Esophagus muscularis mucosa (tissue), 4 donors: ENCODE results near the gene SUPT3H. TPM values are rescaled to one million over a fixed set of nuclear protein-coding genes. Genes with fewer than 3 reads are reported as not detected.

Experiments
- DNase-seq: peaks from one replicate; pipeline ENCODE4 v3.0.0-alpha.2; 2017; ENCODE audit errors: extremely low spot score
- H3K27ac ChIP-seq, 4 donors: fragments of 200-600 bp; sonication (generic); replicated peaks in 1 of 4; 1 replicate in 3 of 4; 2 replicates in 1 of 4; pipeline ENCODE4 v1.5.1; 2016 to 2019; ENCODE audit warnings: mild to moderate bottlenecking in 1 of 4
- H3K27me3 ChIP-seq, 4 donors: fragments of 200-600 bp; sonication (generic); one replicate each; pipeline versions ENCODE4 v1.5.1 to v1.6.0; 2016 to 2019
- H3K36me3 ChIP-seq, 4 donors: fragments of 200-600 bp; sonication (generic); one replicate each; pipeline ENCODE4 v1.5.1; 2016 to 2019
- H3K4me1 ChIP-seq, 4 donors: fragments of 200-600 bp; sonication (generic); one replicate each; pipeline ENCODE4 v1.5.1; 2016 to 2019
- H3K4me3 ChIP-seq, 4 donors: fragments of 200-600 bp; sonication (generic); 1 replicate in 2 of 4; 2 replicates in 2 of 4; pipeline ENCODE4 v1.5.1; 2016 to 2019; ENCODE audit warnings: mild to moderate bottlenecking in 4 of 4, moderate library complexity in 1 of 4
- H3K9me3 ChIP-seq, 4 donors: fragments of 200-600 bp; sonication (generic); 1 replicate in 3 of 4; 2 replicates in 1 of 4; pipeline ENCODE4 v1.5.1; 2016 to 2019
- EP300 ChIP-seq: sonication (generic); formaldehyde crosslinking; IDR thresholded peaks from one replicate; pipeline ENCODE4 v1.6.1; 2017; ENCODE audit warnings: antibody characterized with exemption
- POLR2A ChIP-seq: fragments of 450-650 bp; IDR thresholded peaks from one replicate; pipeline ENCODE4 v1.6.1; 2017; ENCODE audit warnings: antibody characterized with exemption, moderate library complexity, mild to moderate bottlenecking, low read depth
- POLR2AphosphoS5 ChIP-seq, 2 donors: sonication (generic); formaldehyde crosslinking; IDR thresholded peaks; one replicate each; pipeline ENCODE4 v1.6.1; 2017; ENCODE audit warnings: antibody characterized with exemption in 2 of 2
- WGBS: methylation state at CpG from one replicate; pipeline ENCODE4 v1.1.5; 2018; 5-methylcytosine and 5-hydroxymethylcytosine counted together
- intact Hi-C: fragments of 100-400 bp; cut with DNase I; formaldehyde crosslinking; loops from one replicate; pipeline ENCODE4 v1.15.1; 2023
- total RNA-seq, 4 donors: library from RNA; depleted of rRNA; stranded (reverse); fragments of >200 nt; gene quantifications; one replicate each; pipeline versions ENCODE4 v1.1.0 to v1.2.1, GENCODE V29; 2016
- TF ChIP-seq, protein P1 (sequence below), 3 experiments: fragments of 200-600 bp in 2 of 3; fragments of 450-650 bp in 1 of 3; sonication (generic) in 2 of 3; IDR thresholded peaks; one replicate each; pipeline ENCODE4 v1.5.1; 2017 to 2019; ENCODE audit warnings: antibody characterized with exemption in 3 of 3, mild to moderate bottlenecking in 2 of 3, moderate library complexity in 1 of 3

SUPT3H gene
- total RNA-seq, 4 donors from 2014 or later, result 5.1 to 13.3 (median 9.9) TPM

DNA sequence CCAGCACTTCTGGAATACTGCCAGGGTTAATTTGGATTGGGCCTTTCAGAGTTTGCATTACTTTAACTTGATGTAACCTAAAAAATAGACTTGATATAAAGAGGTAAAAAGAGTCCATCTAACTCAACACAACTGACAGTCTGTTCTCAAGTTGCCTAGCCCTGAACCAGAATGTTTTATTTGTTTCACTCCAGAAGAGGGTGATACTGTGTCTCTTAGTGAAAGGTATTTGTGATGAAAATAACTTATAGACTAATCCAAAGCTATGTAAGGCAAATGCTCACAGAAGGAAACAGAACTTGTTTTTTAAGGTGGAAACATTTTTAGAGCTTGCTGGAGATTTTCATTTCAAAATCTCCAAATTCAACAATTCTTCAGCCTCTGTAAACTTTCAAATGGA is 518.7 kb downstream of the SUPT3H start:
- no peak overlapping the region for H3K4me3 ChIP-seq
- no peaks in the 10 kb centered on the region for H3K36me3 ChIP-seq
- H3K27ac ChIP-seq, result no peak overlapping the region
- intact Hi-C loops, result no loop called here
- H3K27me3 ChIP-seq, result no peaks in the 10 kb centered on the region
- H3K9me3 ChIP-seq, result no peaks in the 10 kb centered on the region
- H3K4me1 ChIP-seq, result peaks cover 10 to 24% (median 21%) of the 10 kb centered on the region in 4 donors
- no peak for DNase-seq
- no peak for TF ChIP-seq POLR2A
- TF ChIP-seq POLR2AphosphoS5 (IDR thresholded peaks at IDR 0.05), result no peak
- TF ChIP-seq EP300, result no peak
- TF ChIP-seq, protein P1, sequence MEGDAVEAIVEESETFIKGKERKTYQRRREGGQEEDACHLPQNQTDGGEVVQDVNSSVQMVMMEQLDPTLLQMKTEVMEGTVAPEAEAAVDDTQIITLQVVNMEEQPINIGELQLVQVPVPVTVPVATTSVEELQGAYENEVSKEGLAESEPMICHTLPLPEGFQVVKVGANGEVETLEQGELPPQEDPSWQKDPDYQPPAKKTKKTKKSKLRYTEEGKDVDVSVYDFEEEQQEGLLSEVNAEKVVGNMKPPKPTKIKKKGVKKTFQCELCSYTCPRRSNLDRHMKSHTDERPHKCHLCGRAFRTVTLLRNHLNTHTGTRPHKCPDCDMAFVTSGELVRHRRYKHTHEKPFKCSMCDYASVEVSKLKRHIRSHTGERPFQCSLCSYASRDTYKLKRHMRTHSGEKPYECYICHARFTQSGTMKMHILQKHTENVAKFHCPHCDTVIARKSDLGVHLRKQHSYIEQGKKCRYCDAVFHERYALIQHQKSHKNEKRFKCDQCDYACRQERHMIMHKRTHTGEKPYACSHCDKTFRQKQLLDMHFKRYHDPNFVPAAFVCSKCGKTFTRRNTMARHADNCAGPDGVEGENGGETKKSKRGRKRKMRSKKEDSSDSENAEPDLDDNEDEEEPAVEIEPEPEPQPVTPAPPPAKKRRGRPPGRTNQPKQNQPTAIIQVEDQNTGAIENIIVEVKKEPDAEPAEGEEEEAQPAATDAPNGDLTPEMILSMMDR (IDR thresholded peaks at IDR 0.05), result no peak

DNA sequence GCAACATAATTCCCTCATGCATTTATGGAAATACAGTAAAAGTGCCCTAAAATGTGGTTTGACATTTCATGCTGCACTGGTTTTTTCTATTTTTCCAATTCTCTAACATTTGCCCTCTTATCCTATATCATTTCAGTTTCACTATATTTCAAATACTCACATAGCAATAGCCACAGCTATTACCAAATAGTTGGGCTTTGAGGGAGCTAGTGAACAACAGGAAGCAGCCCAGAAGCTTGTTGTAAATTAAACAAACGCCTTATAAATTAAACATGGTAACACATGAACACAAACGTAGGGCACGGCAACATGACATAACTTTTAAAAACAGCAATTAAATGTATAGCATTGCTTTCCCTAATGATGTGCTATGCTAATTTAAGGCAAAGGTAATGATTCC is 521.3 kb downstream of the SUPT3H start:
- Histone ChIP-seq H3K27me3 (no peaks in the 10 kb centered on the region), H3K27ac (peak overlapping the region in 1 of 4 donors; percentile 7), H3K4me1 (peaks cover 10 to 24% (median 21%) of the 10 kb centered on the region in 4 donors), H3K4me3 (no peak overlapping the region), H3K36me3 (no peaks in the 10 kb centered on the region), H3K9me3 (no peaks in the 10 kb centered on the region)
- intact Hi-C loops, result no loop called here
- DNase-seq, result no peak
- 56% methylated on average over 3 of the region's 3 CpGs for WGBS
- no peak for TF ChIP-seq POLR2AphosphoS5 (IDR thresholded peaks at IDR 0.05)
- TF ChIP-seq EP300, result no peak
- TF ChIP-seq, protein P1 (IDR thresholded peaks at IDR 0.05), result no peak
- no peak for TF ChIP-seq POLR2A

DNA sequence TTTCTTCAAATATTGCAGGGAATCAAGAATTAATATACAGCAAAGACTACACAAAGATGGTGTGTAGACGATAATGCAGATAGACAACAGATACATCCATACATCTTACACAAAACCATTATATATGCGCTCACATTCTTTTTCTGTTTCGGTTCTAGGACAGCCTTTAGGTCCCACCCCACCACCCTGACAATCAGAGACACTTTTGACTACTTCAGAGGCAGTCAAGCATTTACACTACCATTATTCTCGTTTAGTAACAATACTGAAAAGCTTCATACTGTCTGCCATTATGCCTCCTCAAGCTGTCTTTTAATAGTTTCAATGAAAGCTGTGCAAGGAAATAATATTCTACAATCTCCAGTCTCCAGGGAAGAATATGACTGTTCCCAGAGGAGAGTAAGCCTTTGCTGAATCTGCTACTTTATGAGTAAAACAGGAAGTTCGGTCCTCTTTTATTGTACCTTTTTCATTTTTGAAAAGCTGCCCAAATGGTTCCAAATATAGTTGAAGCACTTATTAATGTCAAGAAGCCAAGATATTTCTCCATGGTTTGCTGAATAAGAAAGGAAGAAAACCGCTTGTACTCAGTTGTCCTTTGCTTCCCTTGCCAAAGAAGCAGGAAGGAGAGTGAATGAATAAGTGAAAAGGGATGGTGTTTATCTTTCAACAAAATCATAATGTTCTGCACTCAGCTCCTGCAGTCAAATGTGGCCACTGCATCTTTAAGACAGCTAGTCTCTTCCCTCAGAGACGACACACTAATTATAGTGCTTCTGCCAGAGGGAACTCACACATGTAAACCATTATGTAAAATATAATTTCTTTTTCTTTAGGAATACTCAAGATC is 521.9 kb downstream of the SUPT3H start:
- intact Hi-C loops, result no loop called here
- no peaks in the 10 kb centered on the region for H3K9me3 ChIP-seq
- no peaks in the 10 kb centered on the region for H3K36me3 ChIP-seq
- H3K4me1 ChIP-seq, result peaks cover 10 to 24% (median 21%) of the 10 kb centered on the region in 4 donors
- WGBS, result 47% methylated on average over 7 of the region's 7 CpGs
- DNase-seq, result no peak
- TF ChIP-seq, protein P1 (IDR thresholded peaks at IDR 0.05), result no peak
- TF ChIP-seq EP300 (no peak), POLR2A (no peak), POLR2AphosphoS5 (IDR thresholded peaks at IDR 0.05) (no peak)
- peak overlapping the region in 1 of 4 donors; percentile 7 for H3K27ac ChIP-seq
- H3K27me3 ChIP-seq, result no peaks in the 10 kb centered on the region
- no peak overlapping the region for H3K4me3 ChIP-seq

DNA sequence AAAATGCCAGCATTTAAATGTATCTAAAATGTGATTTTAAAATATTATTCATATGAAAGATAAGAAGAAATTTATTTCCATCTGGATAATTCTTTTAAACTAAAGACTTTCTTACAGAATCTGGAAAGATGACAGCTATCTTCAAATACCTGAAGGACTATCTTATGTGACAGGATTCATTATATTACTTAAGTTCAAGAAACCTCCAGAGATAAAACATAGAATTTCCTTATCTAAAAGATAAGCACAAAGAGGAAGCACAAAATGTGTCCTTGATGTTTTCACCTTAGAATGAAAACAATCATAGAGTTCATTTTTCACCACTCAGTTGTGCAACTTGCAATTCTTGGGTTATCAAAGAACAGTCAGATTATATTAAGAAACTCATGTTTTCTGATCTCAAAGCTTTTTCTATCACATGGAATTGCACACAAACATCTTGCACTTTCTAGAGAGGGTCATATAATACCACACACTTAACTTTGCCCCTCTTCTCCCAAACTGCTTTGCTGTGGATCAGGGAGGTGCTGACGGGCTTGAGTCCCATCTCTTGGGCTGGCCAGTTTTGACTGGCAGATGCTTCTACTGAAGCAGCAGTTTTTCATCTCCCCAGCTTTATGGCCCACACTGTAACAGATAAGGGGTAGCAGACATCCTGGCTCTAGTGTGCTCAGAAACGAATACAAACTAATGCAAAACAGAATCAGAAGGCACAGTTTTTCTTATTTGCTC is 522.9 kb downstream of the SUPT3H start:
- intact Hi-C loops, result no loop called here
- H3K27ac ChIP-seq, result no peak overlapping the region
- no peak for DNase-seq
- 83% methylated on average over 2 of the region's 2 CpGs for WGBS
- no peak for TF ChIP-seq POLR2A
- TF ChIP-seq, protein P1 (IDR thresholded peaks at IDR 0.05), result no peak
- no peak for TF ChIP-seq POLR2AphosphoS5 (IDR thresholded peaks at IDR 0.05)
- no peak for TF ChIP-seq EP300
- H3K4me3 ChIP-seq, result no peak overlapping the region
- no peaks in the 10 kb centered on the region for H3K36me3 ChIP-seq
- no peaks in the 10 kb centered on the region for H3K9me3 ChIP-seq
- H3K4me1 ChIP-seq, result peaks cover 10 to 24% (median 20%) of the 10 kb centered on the region in 4 donors
- H3K27me3 ChIP-seq, result no peaks in the 10 kb centered on the region
